Measurements from ENCODE around the gene NLN.
"Not testable (repeated sequence)": the region's sequence is repeated elsewhere in the genome, so short reads cannot be mapped to it uniquely, and the experiment has no call there.

NLN gene

GRCh38 chr5:65863747-65864146, 141.7 kb downstream of the NLN start:
- no peaks in the 10 kb centered on the region for H3K9me3 Mint-ChIP-seq
- no peak overlapping the region for H3K27ac Mint-ChIP-seq
- no peak overlapping the region for H3K4me3 Mint-ChIP-seq
- H3K27me3 Mint-ChIP-seq: no peaks in the 10 kb centered on the region
- H3K4me1 Mint-ChIP-seq: peaks cover 21% of the 10 kb centered on the region
- no peak for ATAC-seq
- DNase-seq: no peak
- H3K36me3 Mint-ChIP-seq (ENCODE audit: low read depth): no peaks in the 10 kb centered on the region

DNA sequence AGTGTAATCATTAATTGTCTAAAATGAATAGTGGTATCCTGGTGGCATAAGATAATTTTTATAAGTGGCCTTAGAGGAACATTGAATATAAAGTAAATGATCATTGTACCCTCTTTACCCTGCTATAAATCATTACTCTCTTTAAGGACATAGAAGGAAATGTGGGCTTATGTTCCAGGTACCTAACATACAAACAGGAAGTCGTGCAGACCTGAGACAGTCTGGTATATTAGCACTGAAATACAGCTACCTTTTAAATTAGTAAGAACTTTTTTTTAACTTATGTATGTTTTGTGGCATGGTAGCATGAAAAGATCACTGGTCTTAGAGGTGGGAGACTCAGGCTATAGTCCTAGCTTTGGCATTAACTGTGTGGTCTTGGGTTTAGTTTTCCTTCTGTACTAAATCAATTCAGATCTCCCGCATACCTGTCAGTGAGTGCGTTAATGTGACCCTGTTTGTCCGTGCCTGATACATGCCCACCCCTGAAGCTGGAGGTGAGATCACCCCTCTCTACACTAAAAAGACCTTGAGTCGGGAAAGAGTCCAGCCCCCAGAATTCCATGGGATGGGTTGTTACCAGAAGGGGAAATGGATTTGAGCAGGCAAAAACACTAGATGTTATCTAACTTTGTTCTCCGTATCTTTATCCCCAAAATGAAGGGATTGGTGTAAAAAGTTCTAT, 145.0 kb downstream of the NLN start:
- Mint-ChIP-seq H3K36me3 (ENCODE audit: low read depth) (peaks cover 3% of the 10 kb centered on the region), H3K4me1 (peaks cover 21% of the 10 kb centered on the region), H3K27ac (peak overlapping the region; percentile 38), H3K4me3 (peak overlapping the region; percentile 23), H3K9me3 (peaks cover 8% of the 10 kb centered on the region), H3K27me3 (no peaks in the 10 kb centered on the region)
- ATAC-seq: no peak
- no peak for DNase-seq

DNA sequence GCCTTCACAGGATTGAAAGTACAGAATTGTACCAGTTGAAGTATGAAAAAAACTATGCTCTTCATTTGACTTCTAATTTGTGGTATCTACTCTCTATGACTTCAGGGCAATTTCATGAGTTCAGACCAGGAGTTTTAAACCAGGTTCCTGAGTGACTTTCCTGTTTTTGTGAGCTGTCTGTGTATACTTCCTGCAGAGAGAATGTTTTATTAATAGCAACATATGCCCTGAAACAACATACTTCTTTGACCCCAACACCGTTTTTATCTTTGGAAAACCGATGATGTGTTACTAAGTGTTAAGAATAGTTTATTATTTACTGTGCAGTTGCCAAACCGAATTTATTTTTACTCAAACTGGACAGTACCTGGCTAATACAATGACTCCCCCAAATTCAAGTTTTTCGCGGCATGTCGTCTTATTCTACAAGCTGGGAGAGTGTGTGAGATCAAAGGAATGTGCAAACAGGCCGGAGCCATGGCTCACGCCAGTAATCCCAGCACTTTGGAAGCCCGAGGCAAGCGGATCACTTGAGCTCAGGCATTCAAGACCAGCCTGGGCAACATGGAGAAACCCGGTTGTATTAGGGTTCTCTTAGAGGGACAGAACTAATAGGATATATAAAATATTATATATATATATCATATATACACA, 145.7 kb downstream of the NLN start:
- DNase-seq: no peak
- H3K4me1 Mint-ChIP-seq: peaks cover 19% of the 10 kb centered on the region
- peak overlapping the region; percentile 38 for H3K27ac Mint-ChIP-seq
- H3K4me3 Mint-ChIP-seq: peak overlapping the region; percentile 23
- H3K27me3 Mint-ChIP-seq: no peaks in the 10 kb centered on the region
- peaks cover 8% of the 10 kb centered on the region for H3K9me3 Mint-ChIP-seq
- ATAC-seq: no peak
- peaks cover 3% of the 10 kb centered on the region for H3K36me3 Mint-ChIP-seq (ENCODE audit: low read depth)

DNA sequence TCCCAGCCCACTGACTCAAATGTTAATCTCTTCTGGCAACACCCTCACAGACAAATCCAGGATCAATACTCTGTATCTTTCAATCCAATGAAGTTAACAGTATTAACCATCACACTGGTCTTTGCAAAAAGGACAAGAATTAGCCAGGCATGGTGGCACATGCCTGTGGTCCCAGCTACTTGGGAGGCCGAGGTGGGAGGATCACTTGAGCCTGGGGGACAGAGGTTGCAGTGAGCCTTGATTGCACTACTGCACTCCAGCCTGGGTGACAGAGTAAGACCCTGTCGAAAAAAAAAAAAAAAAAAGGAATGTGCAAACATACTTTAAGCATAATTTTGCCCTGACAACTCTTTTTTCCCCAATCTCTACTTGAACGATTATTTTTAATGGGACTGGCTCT, 146.5 kb downstream of the NLN start:
- H3K27ac Mint-ChIP-seq: no peak overlapping the region
- no peaks in the 10 kb centered on the region for H3K27me3 Mint-ChIP-seq
- DNase-seq (no peak), ATAC-seq (no peak)
- H3K36me3 Mint-ChIP-seq (ENCODE audit: low read depth): peaks cover 3% of the 10 kb centered on the region
- H3K4me1 Mint-ChIP-seq: peaks cover 19% of the 10 kb centered on the region
- H3K4me3 Mint-ChIP-seq: no peak overlapping the region
- H3K9me3 Mint-ChIP-seq: peaks cover 8% of the 10 kb centered on the region

DNA sequence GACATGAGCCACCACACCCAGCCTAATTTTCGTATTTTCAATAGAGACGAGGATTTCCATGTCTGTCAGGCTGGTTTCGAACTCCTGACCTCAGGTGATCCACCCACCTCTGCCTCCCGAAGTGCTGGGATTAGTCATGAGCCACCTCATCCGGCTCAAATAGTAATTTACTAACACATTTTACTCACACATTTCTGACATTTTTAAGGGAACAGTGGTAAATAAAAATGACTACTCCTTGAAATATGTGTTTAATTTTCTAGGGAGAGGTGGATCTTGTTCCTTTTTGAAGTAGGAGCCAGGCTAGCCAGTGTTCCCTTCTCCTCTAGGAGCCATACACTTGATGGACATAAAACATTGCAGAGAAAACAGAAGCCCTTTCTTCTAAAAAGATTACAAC, 149.2 kb downstream of the NLN start:
- Mint-ChIP-seq H3K9me3 (peaks cover 8% of the 10 kb centered on the region), H3K4me1 (peaks cover 15% of the 10 kb centered on the region), H3K4me3 (no peak overlapping the region), H3K27me3 (no peaks in the 10 kb centered on the region), H3K36me3 (ENCODE audit: low read depth) (peaks cover 3% of the 10 kb centered on the region), H3K27ac (no peak overlapping the region)
- DNase-seq (no peak), ATAC-seq (no peak)

- H3K9me3 Mint-ChIP-seq; H3K4me3 Mint-ChIP-seq; H3K27ac Mint-ChIP-seq; DNase-seq; H3K27me3 Mint-ChIP-seq; H3K36me3 Mint-ChIP-seq (ENCODE audit: low read depth): not testable (repeated sequence)
- peaks cover 12% of the 10 kb centered on the region for H3K4me1 Mint-ChIP-seq
- peak; percentile 33 for ATAC-seq
Measured at GRCh38 chr5:65871776-65872175, 149.8 kb downstream of the NLN start.

- ATAC-seq: no peak
- H3K9me3 Mint-ChIP-seq: peaks cover 18% of the 10 kb centered on the region
Measured at GRCh38 chr5:65873181-65873750, 151.3 kb downstream of the NLN start.

DNA sequence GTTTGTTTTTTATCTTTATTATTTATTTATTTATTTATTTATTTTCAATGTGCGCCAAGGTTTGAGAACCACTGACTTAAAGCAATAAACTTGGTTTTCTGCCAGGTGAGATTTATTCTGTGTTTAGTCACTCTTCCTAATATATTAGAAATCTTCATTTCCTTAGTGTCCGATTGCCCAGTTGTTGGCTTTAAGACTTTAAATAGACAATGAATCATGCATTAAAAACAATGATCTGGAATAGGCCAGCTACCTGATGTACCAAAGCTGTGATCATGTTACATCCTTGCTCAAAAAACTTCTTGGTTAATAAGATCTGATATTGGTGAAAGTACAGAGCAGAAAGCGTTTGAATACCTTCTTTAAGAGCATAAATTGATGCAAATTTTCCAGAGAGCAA, 152.2 kb downstream of the NLN start:
- no peak for DNase-seq
- Mint-ChIP-seq H3K27ac (no peak overlapping the region), H3K9me3 (peaks cover 21% of the 10 kb centered on the region)

More at GRCh38 chr5:65873181-65873750, 151.3 kb downstream of the NLN start:
- no peak overlapping the region for H3K27ac Mint-ChIP-seq
- no peak overlapping the region for H3K4me3 Mint-ChIP-seq
- H3K27me3 Mint-ChIP-seq: no peaks in the 10 kb centered on the region
- H3K4me1 Mint-ChIP-seq: no peaks in the 10 kb centered on the region
- peaks cover 3% of the 10 kb centered on the region for H3K36me3 Mint-ChIP-seq (ENCODE audit: low read depth)
- no peak for DNase-seq

DNA sequence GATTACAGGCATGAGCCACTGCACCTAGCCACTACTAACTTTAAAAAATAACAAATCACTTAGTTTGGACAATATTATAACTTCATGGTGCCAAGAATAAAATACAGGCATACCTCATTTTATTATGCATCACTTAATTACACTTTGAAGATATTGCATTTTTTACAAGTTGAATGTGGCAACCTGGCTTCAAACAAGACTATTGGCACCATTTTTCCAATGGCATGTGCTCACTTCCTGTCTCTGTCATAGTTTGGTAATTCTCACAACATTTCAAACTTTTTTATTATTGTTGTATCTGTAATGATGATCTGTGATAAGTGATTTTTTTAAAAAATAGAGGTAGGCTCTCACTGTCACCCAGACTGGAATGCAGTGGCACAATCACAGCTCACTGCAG, 154.5 kb downstream of the NLN start:
- Mint-ChIP-seq H3K36me3 (ENCODE audit: low read depth) (peaks cover 2% of the 10 kb centered on the region), H3K4me3 (no peak overlapping the region), H3K9me3 (peaks cover 18% of the 10 kb centered on the region), H3K27me3 (no peaks in the 10 kb centered on the region), H3K27ac (no peak overlapping the region), H3K4me1 (peaks cover 3% of the 10 kb centered on the region)
- DNase-seq: no peak
- no peak for ATAC-seq

More for the DNA sequence above, 152.2 kb downstream of the NLN start:
- no peak for ATAC-seq
- Mint-ChIP-seq H3K4me1 (no peaks in the 10 kb centered on the region), H3K36me3 (ENCODE audit: low read depth) (peaks cover 3% of the 10 kb centered on the region), H3K27me3 (no peaks in the 10 kb centered on the region), H3K4me3 (no peak overlapping the region)

GRCh38 chr5:65876970-65877369, 155.0 kb downstream of the NLN start:
- peaks cover 3% of the 10 kb centered on the region for H3K4me1 Mint-ChIP-seq
- ATAC-seq (no peak), DNase-seq (no peak)
- no peaks in the 10 kb centered on the region for H3K27me3 Mint-ChIP-seq
- H3K4me3 Mint-ChIP-seq: no peak overlapping the region
- H3K27ac Mint-ChIP-seq: no peak overlapping the region
- H3K36me3 Mint-ChIP-seq (ENCODE audit: low read depth): no peaks in the 10 kb centered on the region
- H3K9me3 Mint-ChIP-seq: peaks cover 14% of the 10 kb centered on the region

All from activated naive CD8-positive, alpha-beta T cell treated with anti-CD3 and anti-CD28 coated beads, Interleukin-2, amount 50 U/mL, for 24 hours (primary cell).